GM12891 (cell line): Measurements from ENCODE around the gene RPS21.

Experiments
- PAX5 ChIP-seq: IDR thresholded peaks from 2 replicates; pipeline ENCODE4 v1.6.1; 2011; ENCODE audit warnings: low read length, moderate library complexity, mild to moderate bottlenecking; ENCODE audit not compliant: insufficient read depth, severe bottlenecking
- POLR2A ChIP-seq: IDR thresholded peaks from 2 replicates; pipeline ENCODE4 v1.6.1; 2011; ENCODE audit warnings: low read depth, low read length, control low read depth
- POLR2AphosphoS5 ChIP-seq: IDR thresholded peaks from 2 replicates; pipeline ENCODE4 v1.6.1; 2011; ENCODE audit warnings: low read depth, low read length, control low read depth
- POU2F2 ChIP-seq: IDR thresholded peaks from 2 replicates; pipeline ENCODE4 v1.6.1; 2011; ENCODE audit warnings: low read depth, mild to moderate bottlenecking, control low read depth, low read length, moderate library complexity
- SPI1 ChIP-seq: IDR thresholded peaks from 2 replicates; pipeline ENCODE4 v1.6.1; 2011; ENCODE audit warnings: low read depth, low read length, control low read depth
- TAF1 ChIP-seq: IDR thresholded peaks from 2 replicates; pipeline ENCODE4 v1.6.1; 2011; ENCODE audit warnings: low read depth, low read length, control low read depth

GRCh38 chr20:62413025-62413570 lies 26.2 kb downstream of the RPS21 start:
- no peak for TF ChIP-seq POU2F2
- TF ChIP-seq TAF1 = no peak
- TF ChIP-seq POLR2A = no peak
- no peak for TF ChIP-seq POLR2AphosphoS5
- no peak for TF ChIP-seq PAX5
- TF ChIP-seq SPI1 = no peak
